Spleen (tissue), 11 donors: ENCODE measurements around the gene NPHP4. TPM values are rescaled to one million over a fixed set of nuclear protein-coding genes. Genes with fewer than 3 reads are reported as not detected.

Source experiments
- DNase-seq: peaks from one replicate; pipeline ENCODE4 v3.0.0-alpha.2; 2020
- H3K27ac ChIP-seq, 8 donors: fragments of 200-600 bp; sonication (generic) in 7 of 8; 1 replicate in 4 of 8; 2 replicates in 4 of 8; pipeline versions ENCODE4 v1.5.0 to v1.8.0; 2016 to 2021; ENCODE audit warnings: inconsistent platforms in 4 of 8, mild to moderate bottlenecking in 4 of 8, moderate library complexity in 1 of 8
- H3K27me3 ChIP-seq, 7 donors: fragments of 200-600 bp; sonication (generic) in 6 of 7; replicated peaks in 1 of 7; 1 replicate in 4 of 7; 2 replicates in 3 of 7; pipeline versions ENCODE4 v1.5.0 to v1.8.0; 2016 to 2021; ENCODE audit warnings: inconsistent platforms in 3 of 7, mild to moderate bottlenecking in 1 of 7
- H3K36me3 ChIP-seq, 6 donors: fragments of 200-600 bp; sonication (generic) in 5 of 6; 1 replicate in 4 of 6; 2 replicates in 2 of 6; pipeline versions ENCODE4 v1.5.0 to v1.8.0; 2016 to 2021; ENCODE audit warnings: inconsistent platforms in 2 of 6
- H3K4me1 ChIP-seq, 6 donors: fragments of 200-600 bp; sonication (generic) in 5 of 6; 1 replicate in 3 of 6; 2 replicates in 3 of 6; pipeline versions ENCODE4 v1.5.0 to v1.8.0; 2016 to 2021; ENCODE audit warnings: inconsistent platforms in 3 of 6
- H3K4me3 ChIP-seq, 8 donors: fragments of 200-600 bp; sonication (generic) in 7 of 8; 1 replicate in 4 of 8; 2 replicates in 4 of 8; pipeline versions ENCODE4 v1.5.0 to v1.8.0; 2016 to 2021; ENCODE audit warnings: inconsistent platforms in 4 of 8, mild to moderate bottlenecking in 4 of 8, moderate library complexity in 2 of 8
- H3K9me3 ChIP-seq, 8 donors: fragments of 200-600 bp; sonication (generic) in 7 of 8; 1 replicate in 4 of 8; 2 replicates in 4 of 8; pipeline versions ENCODE4 v1.5.0 to v1.8.0; 2016 to 2021; ENCODE audit warnings: inconsistent platforms in 4 of 8
- CTCF ChIP-seq, 11 experiments: fragments of 200-600 bp in 7 of 11; fragments of 450-650 bp in 4 of 11; sonication (generic) in 4 of 11; IDR thresholded peaks in 8 of 11; conservative IDR thresholded peaks in 3 of 11; 1 replicate in 7 of 11; 2 replicates in 4 of 11; pipeline versions ENCODE4 v1.4.0 to v1.8.0; 2016 to 2021; ENCODE audit warnings: antibody characterized with exemption in 11 of 11, inconsistent platforms in 4 of 11, mild to moderate bottlenecking in 1 of 11
- POLR2A ChIP-seq, 3 donors: fragments of 450-650 bp; IDR thresholded peaks; one replicate each; pipeline ENCODE4 v1.5.1; 2017; ENCODE audit warnings: antibody characterized with exemption in 3 of 3, mild to moderate bottlenecking in 1 of 3
- POLR2AphosphoS5 ChIP-seq, 3 donors: sonication (generic); formaldehyde crosslinking; IDR thresholded peaks; one replicate each; pipeline ENCODE4 v1.5.1; 2017; ENCODE audit warnings: antibody characterized with exemption in 3 of 3
- WGBS, 5 donors: extraction: QIAGEN DNeasy Blood & Tissue Kit in 3 of 5; methylation state at CpG; one replicate each; pipeline versions ENCODE4 v1.1.5 to v1.1.7; 2013 to 2018; 5-methylcytosine and 5-hydroxymethylcytosine counted together
- intact Hi-C: fragments of 100-400 bp; cut with DNase I; formaldehyde crosslinking; loops from one replicate; pipeline ENCODE4 v1.15.0; 2023; ENCODE audit warnings: low total_unique reads
- polyA plus RNA-seq, 3 donors: library from polyadenylated mRNA; stranded (reverse); fragments of 200-250 nt; gene quantifications; one replicate each; pipeline ENCODE4 v1.2.1, GENCODE V29; 2013
- total RNA-seq, 7 donors: library from RNA; depleted of rRNA in 3 of 7; stranded (reverse); fragments of >200 nt in 3 of 7; fragmentation: NEBNext Ultra II Directional in 4 of 7; extraction: Animal tissue kit (Norgen Biotek cat#: 25700) in 4 of 7; gene quantifications; one replicate each; pipeline versions ENCODE4 v1.1.0 to v1.2.1, GENCODE V29; 2016 to 2021
- donor health status: healthy with polysubstance abuse.
- donor health status: DM: no; HTN: no; CAD: no; lungs with moderate emphysema.
- donor health status: DM: no; HTN: no; CAD: no.
- donor health status: Bipolar disorder and iron deficiency.
- donor health status: healthy.
- donor health status: DM: no; HTN: no; CAD: no.
- donor health status: DM: yes; HTN: yes; CAD: no.

NPHP4 gene
- total and polyA plus RNA-seq, 10 donors = 1.2 to 17.5 (median 9.4) TPM

- Histone ChIP-seq H3K27ac (no peak overlapping the region), H3K4me3 (no peak overlapping the region), H3K9me3 (no peaks in the 10 kb centered on the region), H3K4me1 (peaks cover 0 to 8% (median 0%) of the 10 kb centered on the region in 6 donors), H3K36me3 (peaks cover 0 to 32% (median 4%) of the 10 kb centered on the region in 6 donors), H3K27me3 (no peaks in the 10 kb centered on the region)
- intact Hi-C loops = loop anchor here (10.0 kb wide), 1 partner anchor 397 kb away; no protein-coding TSS in a partner anchor
- WGBS, 5 donors = 94 to 98% (median 96%) methylated on average over 19 of the region's 19 CpGs
- peak; percentile 40 for DNase-seq
- no peak for TF ChIP-seq POLR2AphosphoS5 (IDR thresholded peaks at IDR 0.05)
- no peak for TF ChIP-seq POLR2A (IDR thresholded peaks at IDR 0.05)
- TF ChIP-seq CTCF (IDR thresholded peaks at IDR 0.05 in 8 of 11, conservative IDR thresholded peaks at IDR 0.05 in 3 of 11) = no peak
These were observed 80.4 kb downstream of the NPHP4 start for GRCh38 chr1:5911871-5912271.

GRCh38 chr1:5911157-5911556 lies 81.1 kb downstream of the NPHP4 start:
- Histone ChIP-seq H3K27me3 (no peaks in the 10 kb centered on the region), H3K27ac (no peak overlapping the region), H3K4me3 (no peak overlapping the region), H3K4me1 (peaks cover 0 to 8% (median 0%) of the 10 kb centered on the region in 6 donors), H3K36me3 (peaks cover 0 to 39% (median 4%) of the 10 kb centered on the region in 6 donors), H3K9me3 (no peaks in the 10 kb centered on the region)
- TF ChIP-seq POLR2A (IDR thresholded peaks at IDR 0.05) (no peak), CTCF (IDR thresholded peaks at IDR 0.05 in 8 of 11, conservative IDR thresholded peaks at IDR 0.05 in 3 of 11) (no peak)
- intact Hi-C loops = loop anchor here (10.0 kb wide), 1 partner anchor 396 kb away; no protein-coding TSS in a partner anchor
- DNase-seq = peak; percentile 37
- 90 to 94% (median 92%) methylated on average over 14 of the region's 14 CpGs for WGBS, 5 donors

GRCh38 chr1:5910666-5911065 lies 81.6 kb downstream of the NPHP4 start:
- H3K4me1 ChIP-seq = peaks cover 0 to 3% (median 0%) of the 10 kb centered on the region in 6 donors
- H3K27me3 ChIP-seq = no peaks in the 10 kb centered on the region
- no peaks in the 10 kb centered on the region for H3K9me3 ChIP-seq
- intact Hi-C loops = loop anchor here (10.0 kb wide), 1 partner anchor 396 kb away; no protein-coding TSS in a partner anchor
- peak; percentile 30 for DNase-seq
- H3K27ac ChIP-seq = no peak overlapping the region
- TF ChIP-seq POLR2AphosphoS5 (IDR thresholded peaks at IDR 0.05) (no peak), POLR2A (IDR thresholded peaks at IDR 0.05) (no peak), CTCF (IDR thresholded peaks at IDR 0.05 in 8 of 11, conservative IDR thresholded peaks at IDR 0.05 in 3 of 11) (no peak)
- 96 to 98% (median 97%) methylated on average over 9 to 11 of the region's 11 CpGs for WGBS, 5 donors
- no peak overlapping the region for H3K4me3 ChIP-seq
- H3K36me3 ChIP-seq = peaks cover 0 to 44% (median 4%) of the 10 kb centered on the region in 6 donors

- intact Hi-C loops = loop anchor here (10.0 kb wide), 1 partner anchor 395 kb away; no protein-coding TSS in a partner anchor
- WGBS, 5 donors = 92 to 98% (median 93%) methylated on average over 11 of the region's 11 CpGs
- no peaks in the 10 kb centered on the region for H3K9me3 ChIP-seq
- H3K27ac ChIP-seq = no peak overlapping the region
- no peaks in the 10 kb centered on the region for H3K27me3 ChIP-seq
- no peak overlapping the region for H3K4me3 ChIP-seq
- TF ChIP-seq POLR2AphosphoS5 (IDR thresholded peaks at IDR 0.05) (no peak), POLR2A (IDR thresholded peaks at IDR 0.05) (no peak), CTCF (IDR thresholded peaks at IDR 0.05 in 8 of 11, conservative IDR thresholded peaks at IDR 0.05 in 3 of 11) (no peak)
- no peaks in the 10 kb centered on the region for H3K4me1 ChIP-seq
- DNase-seq = peak; percentile 39
- peaks cover 0 to 48% (median 7%) of the 10 kb centered on the region in 6 donors for H3K36me3 ChIP-seq
These were observed 82.0 kb downstream of the NPHP4 start for GRCh38 chr1:5910276-5910620.
